Activated CD8-positive, alpha-beta memory T cell treated with anti-CD3 and anti-CD28 coated beads, Interleukin-2, amount 50 U/mL, for 1 hour (primary cell): ENCODE data around the gene KPNA6.
"Not testable (repeated sequence)": the region's sequence is repeated elsewhere in the genome, so short reads cannot be mapped to it uniquely, and the experiment has no call there.

Experiments
- DNase-seq: peaks from one replicate; pipeline ENCODE4 v3.0.0-alpha.2; 2020; ENCODE audit errors: extremely low read depth

KPNA6 gene

GRCh38 chr1:32107742-32108661 lies at the start of gene KPNA6:
Gene KPNA6, plus strand, starts transcription at chr1:32108056. Its CDS starts 75 bp downstream, at chr1:32108131.
- peak; percentile 73 for DNase-seq

- no peak for DNase-seq
These were observed 46.9 kb upstream of the KPNA6 start for GRCh38 chr1:32060914-32061313.

GRCh38 chr1:32062867-32063230 lies 45.0 kb upstream of the KPNA6 start:
- no peak for DNase-seq

GRCh38 chr1:32063261-32063681 lies 44.6 kb upstream of the KPNA6 start:
- no peak for DNase-seq

- DNase-seq, result not testable (repeated sequence)
These were observed 42.0 kb upstream of the KPNA6 start for GRCh38 chr1:32065613-32066488.

GRCh38 chr1:32066489-32066873 lies 41.4 kb upstream of the KPNA6 start:
- DNase-seq, result no peak

GRCh38 chr1:32068957-32069588 lies 38.8 kb upstream of the KPNA6 start:
- DNase-seq, result no peak

GRCh38 chr1:32071758-32072621 lies 35.9 kb upstream of the KPNA6 start:
- DNase-seq, result no peak

GRCh38 chr1:32072622-32073298 lies 35.1 kb upstream of the KPNA6 start, which contains the start of gene TMEM39B:
Gene TMEM39B, plus strand, starts transcription at chr1:32072939. Its CDS starts 109 bp downstream, at chr1:32073048.
- peak; percentile 77 for DNase-seq

- no peak for DNase-seq
These were observed 34.3 kb upstream of the KPNA6 start for GRCh38 chr1:32073299-32074229.

- DNase-seq, result no peak
These were observed 33.0 kb upstream of the KPNA6 start for GRCh38 chr1:32074841-32075240.

- no peak for DNase-seq
These were observed 30.4 kb upstream of the KPNA6 start for GRCh38 chr1:32077451-32077850.

- DNase-seq, result no peak
These were observed 25.8 kb upstream of the KPNA6 start for GRCh38 chr1:32082022-32082421.

- not testable (repeated sequence) for DNase-seq
These were observed 21.5 kb upstream of the KPNA6 start for GRCh38 chr1:32086381-32086780.

GRCh38 chr1:32091176-32091575 lies 16.7 kb upstream of the KPNA6 start:
- DNase-seq, result no peak

- DNase-seq, result no peak
These were observed 16.3 kb upstream of the KPNA6 start for GRCh38 chr1:32091591-32091990.

- DNase-seq, result no peak
These were observed 12.9 kb upstream of the KPNA6 start for GRCh38 chr1:32094746-32095521.

- DNase-seq, result no peak
These were observed 8.4 kb upstream of the KPNA6 start for GRCh38 chr1:32099426-32099825.

GRCh38 chr1:32100359-32100758 lies 7.5 kb upstream of the KPNA6 start:
- no peak for DNase-seq
